Measurements from ENCODE around the gene USP15.

The USP15 gene

GRCh38 chr12:62279058-62279457 is 18.9 kb downstream of the USP15 start:
- no peak for DNase-seq
- Histone ChIP-seq H3K27me3 (replicated peaks; ENCODE audit: insufficient read depth, low read length) (no peaks in the 10 kb centered on the region), H3K27ac (ENCODE audit: low read length) (no peak overlapping the region), H3K9me2 (replicated peaks; ENCODE audit: insufficient read depth, low read length) (no peaks in the 10 kb centered on the region), H4K20me1 (ENCODE audit: insufficient read depth, low read length) (peaks cover 68% of the 10 kb centered on the region), H3F3A (ENCODE audit: insufficient read depth, low read length) (no peaks in the 10 kb centered on the region), H3K4me3 (ENCODE audit: low read length) (no peak overlapping the region), H3K79me2 (ENCODE audit: low read length) (peaks cover 99% of the 10 kb centered on the region), H3K4me1 (ENCODE audit: low read length) (peaks cover 6% of the 10 kb centered on the region), H3K9me3 (replicated peaks; ENCODE audit: insufficient read depth, low read length) (no peaks in the 10 kb centered on the region), H3K36me3 (replicated peaks; ENCODE audit: insufficient read depth, low read length) (no peaks in the 10 kb centered on the region), H3K9ac (ENCODE audit: low read length) (no peak overlapping the region), H2AFZ (ENCODE audit: low read length) (no peak overlapping the region), H3K4me2 (ENCODE audit: low read depth, low read length) (no peak overlapping the region)
- no peak for TF ChIP-seq EZH2 (optimal IDR thresholded peaks at IDR 0.05; ENCODE audit: low read depth, low read length)
- TF ChIP-seq EZH2phosphoT487 (IDR thresholded peaks at IDR 0.05; ENCODE audit: low read length), result no peak
- TF ChIP-seq CTCF (IDR thresholded peaks at IDR 0.05; ENCODE audit: low read length), result no peak

GRCh38 chr12:62279961-62280360 is 19.8 kb downstream of the USP15 start:
- H4K20me1 ChIP-seq (ENCODE audit: insufficient read depth, low read length), result peaks cover 69% of the 10 kb centered on the region
- no peak overlapping the region for H3K9ac ChIP-seq (ENCODE audit: low read length)
- no peak overlapping the region for H3K4me3 ChIP-seq (ENCODE audit: low read length)
- H3K27me3 ChIP-seq (replicated peaks; ENCODE audit: insufficient read depth, low read length), result no peaks in the 10 kb centered on the region
- no peak overlapping the region for H3K4me2 ChIP-seq (ENCODE audit: low read depth, low read length)
- no peaks in the 10 kb centered on the region for H3K9me3 ChIP-seq (replicated peaks; ENCODE audit: insufficient read depth, low read length)
- H3K27ac ChIP-seq (ENCODE audit: low read length), result no peak overlapping the region
- no peak overlapping the region for H2AFZ ChIP-seq (ENCODE audit: low read length)
- peaks cover 4% of the 10 kb centered on the region; the same call in 1 of the 2 replicates for H3F3A ChIP-seq (ENCODE audit: insufficient read depth, low read length)
- H3K36me3 ChIP-seq (replicated peaks; ENCODE audit: insufficient read depth, low read length), result no peaks in the 10 kb centered on the region
- DNase-seq, result no peak
- H3K4me1 ChIP-seq (ENCODE audit: low read length), result peaks cover 14% of the 10 kb centered on the region
- TF ChIP-seq EZH2phosphoT487 (IDR thresholded peaks at IDR 0.05; ENCODE audit: low read length) (no peak), CTCF (IDR thresholded peaks at IDR 0.05; ENCODE audit: low read length) (no peak), EZH2 (optimal IDR thresholded peaks at IDR 0.05; ENCODE audit: low read depth, low read length) (no peak)
- peaks cover 99% of the 10 kb centered on the region for H3K79me2 ChIP-seq (ENCODE audit: low read length)
- H3K9me2 ChIP-seq (replicated peaks; ENCODE audit: insufficient read depth, low read length), result no peaks in the 10 kb centered on the region

- H4K20me1 ChIP-seq (ENCODE audit: insufficient read depth, low read length), result peaks cover 58% of the 10 kb centered on the region
- H3K4me2 ChIP-seq (ENCODE audit: low read depth, low read length), result no peak overlapping the region
These were observed 22.0 kb downstream of the USP15 start for GRCh38 chr12:62282057-62282774.

More at GRCh38 chr12:62282057-62282774, 22.0 kb downstream of the USP15 start:
- Histone ChIP-seq H3K9ac (ENCODE audit: low read length) (no peak overlapping the region), H3K4me3 (ENCODE audit: low read length) (no peak overlapping the region), H3K27me3 (replicated peaks; ENCODE audit: insufficient read depth, low read length) (no peaks in the 10 kb centered on the region), H3K4me1 (ENCODE audit: low read length) (peaks cover 14% of the 10 kb centered on the region), H3F3A (ENCODE audit: insufficient read depth, low read length) (peaks cover 4% of the 10 kb centered on the region; the same call in 1 of the 2 replicates), H3K27ac (ENCODE audit: low read length) (no peak overlapping the region), H3K79me2 (ENCODE audit: low read length) (peaks cover 99% of the 10 kb centered on the region), H2AFZ (ENCODE audit: low read length) (no peak overlapping the region), H3K9me2 (replicated peaks; ENCODE audit: insufficient read depth, low read length) (no peaks in the 10 kb centered on the region), H3K9me3 (replicated peaks; ENCODE audit: insufficient read depth, low read length) (no peaks in the 10 kb centered on the region), H3K36me3 (replicated peaks; ENCODE audit: insufficient read depth, low read length) (no peaks in the 10 kb centered on the region)
- no peak for DNase-seq
- TF ChIP-seq EZH2phosphoT487 (IDR thresholded peaks at IDR 0.05; ENCODE audit: low read length) (no peak), CTCF (IDR thresholded peaks at IDR 0.05; ENCODE audit: low read length) (no peak), EZH2 (optimal IDR thresholded peaks at IDR 0.05; ENCODE audit: low read depth, low read length) (no peak)

All from MM.1S (cell line).